ENCODE data around the gene LRP2BP.
A peak's percentile ranks its signal among the peaks of the same experiment; 100 is the strongest.
"Not testable (repeated sequence)": the region's sequence is repeated elsewhere in the genome, so short reads cannot be mapped to it uniquely, and the experiment has no call there.

The LRP2BP gene

DNA sequence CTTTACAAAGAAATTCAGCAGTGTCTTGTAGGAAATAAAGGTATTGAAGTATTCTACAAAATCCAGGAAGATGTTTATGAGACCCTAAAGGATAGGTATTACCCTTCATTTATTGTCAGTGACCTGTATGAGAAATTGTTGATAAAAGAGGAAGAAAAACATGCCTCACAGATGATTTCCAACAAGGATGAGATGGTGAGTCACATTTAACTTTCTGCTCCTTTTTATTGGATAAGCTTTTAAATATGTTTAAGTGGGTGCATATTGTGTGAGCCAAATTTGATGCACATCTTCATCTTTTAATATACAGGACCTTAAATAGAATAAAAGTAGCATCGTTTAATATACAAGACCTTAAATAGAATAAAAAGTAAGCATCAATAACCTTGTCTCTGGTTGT lies 72.1 kb downstream of the LRP2BP start:
- FAIRE-seq, result no peak
- no peak for DNase-seq (ENCODE audit: insufficient read length, low spot score)
- TF ChIP-seq, protein P1, sequence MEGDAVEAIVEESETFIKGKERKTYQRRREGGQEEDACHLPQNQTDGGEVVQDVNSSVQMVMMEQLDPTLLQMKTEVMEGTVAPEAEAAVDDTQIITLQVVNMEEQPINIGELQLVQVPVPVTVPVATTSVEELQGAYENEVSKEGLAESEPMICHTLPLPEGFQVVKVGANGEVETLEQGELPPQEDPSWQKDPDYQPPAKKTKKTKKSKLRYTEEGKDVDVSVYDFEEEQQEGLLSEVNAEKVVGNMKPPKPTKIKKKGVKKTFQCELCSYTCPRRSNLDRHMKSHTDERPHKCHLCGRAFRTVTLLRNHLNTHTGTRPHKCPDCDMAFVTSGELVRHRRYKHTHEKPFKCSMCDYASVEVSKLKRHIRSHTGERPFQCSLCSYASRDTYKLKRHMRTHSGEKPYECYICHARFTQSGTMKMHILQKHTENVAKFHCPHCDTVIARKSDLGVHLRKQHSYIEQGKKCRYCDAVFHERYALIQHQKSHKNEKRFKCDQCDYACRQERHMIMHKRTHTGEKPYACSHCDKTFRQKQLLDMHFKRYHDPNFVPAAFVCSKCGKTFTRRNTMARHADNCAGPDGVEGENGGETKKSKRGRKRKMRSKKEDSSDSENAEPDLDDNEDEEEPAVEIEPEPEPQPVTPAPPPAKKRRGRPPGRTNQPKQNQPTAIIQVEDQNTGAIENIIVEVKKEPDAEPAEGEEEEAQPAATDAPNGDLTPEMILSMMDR (IDR thresholded peaks at IDR 0.05; ENCODE audit: insufficient read depth, missing control alignments), result no peak

DNA sequence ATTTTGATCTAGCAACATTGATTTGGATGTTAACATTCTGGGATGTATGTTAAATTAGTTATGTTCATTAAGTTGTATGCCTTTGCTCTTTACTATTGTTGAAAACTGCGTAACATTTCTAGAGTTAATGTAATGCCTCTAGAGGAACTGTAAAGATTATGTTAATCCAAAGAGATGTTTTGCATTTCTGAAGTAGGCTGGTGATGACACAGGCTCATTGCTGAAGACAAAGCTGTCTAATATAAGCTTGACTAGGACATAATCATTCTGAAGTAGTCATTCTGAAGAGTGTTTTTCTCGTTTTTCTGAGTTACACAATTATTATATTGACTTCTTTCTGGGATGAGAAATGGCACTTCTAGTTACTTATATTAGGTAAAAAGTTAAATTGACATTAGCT lies 72.9 kb downstream of the LRP2BP start:
- DNase-seq (ENCODE audit: insufficient read length, low spot score) (no peak), FAIRE-seq (peak; percentile 16)
- TF ChIP-seq, protein P1 (IDR thresholded peaks at IDR 0.05; ENCODE audit: insufficient read depth, missing control alignments), result no peak

DNA sequence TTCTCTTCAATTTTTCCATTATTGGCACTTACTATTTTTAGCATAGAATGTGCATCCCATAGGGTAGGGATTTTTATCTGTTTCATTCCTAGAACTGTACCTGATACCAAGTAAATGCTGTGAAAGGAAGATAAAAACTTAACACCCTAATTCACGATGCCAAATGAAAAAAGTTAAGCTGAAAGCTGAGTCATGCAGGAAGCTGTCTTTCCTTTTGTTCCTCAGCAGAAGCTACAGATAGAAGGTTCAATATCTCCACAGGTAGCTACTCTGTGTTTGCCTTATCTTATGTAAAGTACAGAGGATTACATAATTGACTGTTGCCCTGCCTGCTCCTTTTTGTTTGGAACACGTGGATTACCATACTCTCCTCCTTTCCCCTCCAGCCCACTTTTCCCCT lies 77.0 kb downstream of the LRP2BP start:
- DNase-seq (ENCODE audit: insufficient read length, low spot score) (no peak), FAIRE-seq (no peak)
- TF ChIP-seq, protein P1 (IDR thresholded peaks at IDR 0.05; ENCODE audit: insufficient read depth, missing control alignments), result no peak

DNA sequence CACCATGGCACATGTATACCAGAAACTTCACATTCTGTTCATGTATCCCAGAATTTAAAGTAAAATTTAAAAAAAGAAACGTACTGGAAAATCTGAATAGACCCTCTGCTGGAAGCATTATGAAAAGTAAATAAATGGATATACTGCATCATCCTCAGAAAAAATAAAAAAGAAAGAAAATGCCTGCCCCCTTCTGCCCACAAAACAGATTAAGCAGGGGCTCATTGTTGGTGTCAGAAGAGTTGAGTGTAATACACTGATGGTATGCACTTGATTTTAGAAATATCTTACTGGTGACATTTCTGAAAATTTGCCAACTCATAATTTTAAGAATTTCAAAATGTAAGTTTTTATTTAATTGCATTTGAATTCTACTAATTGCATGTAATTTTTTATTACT lies 77.8 kb downstream of the LRP2BP start:
- TF ChIP-seq, protein P1 (IDR thresholded peaks at IDR 0.05; ENCODE audit: insufficient read depth, missing control alignments), result no peak
- FAIRE-seq, result no peak
- no peak for DNase-seq (ENCODE audit: insufficient read length, low spot score)

DNA sequence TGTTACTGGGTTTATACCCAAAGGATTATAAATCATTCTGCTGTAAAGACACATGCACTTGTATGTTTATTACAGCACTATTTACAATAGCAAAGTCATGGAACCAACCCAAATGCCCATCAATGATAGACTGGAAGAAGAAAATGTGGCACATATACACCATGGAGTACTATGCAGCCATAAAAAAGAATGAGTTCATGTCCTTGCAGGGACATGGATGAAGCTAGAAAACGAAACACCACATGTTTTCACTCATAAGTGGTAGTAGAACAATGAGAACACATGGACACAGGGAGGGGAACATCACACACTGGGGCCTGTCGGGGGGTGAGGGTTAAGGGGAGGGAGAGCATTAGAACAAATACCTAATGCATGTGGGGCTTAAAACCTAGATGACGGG lies 78.3 kb downstream of the LRP2BP start:
- not testable (repeated sequence) for FAIRE-seq; DNase-seq (ENCODE audit: insufficient read length, low spot score)

All from D721Med (cell line).